Posterior vena cava (tissue), 2 donors: Measurements from ENCODE around the gene PLEKHA8. TPM values are rescaled to one million over a fixed set of nuclear protein-coding genes. Genes with fewer than 3 reads are reported as not detected.

ENCODE experiments used
- DNase-seq: peaks from one replicate; pipeline ENCODE4 v3.0.0-alpha.2; 2020; ENCODE audit warnings: low spot score
- intact Hi-C, 2 donors: fragments of 100-400 bp; cut with DNase I; formaldehyde crosslinking; loops; one replicate each; pipeline versions ENCODE4 v1.14.1 to v1.14.2; 2022 to 2023
- total RNA-seq, 2 donors: library from RNA; stranded (reverse); fragmentation: NEBNext Ultra II Directional; extraction: Animal tissue kit (Norgen Biotek cat#: 25700); gene quantifications; one replicate each; pipeline ENCODE4 v1.2.1, GENCODE V29; 2021
- donor health status: DM: yes; HTN: yes; CAD: no.
- donor health status: DM: yes; HTN: yes; CAD: no.

The PLEKHA8 gene
- total RNA-seq, 2 donors from 2014 or later: 11.1 to 13.0 TPM

- intact Hi-C loops: no loop called here
- no peak for DNase-seq
Measured at GRCh38 chr7:30136117-30136731, 108.0 kb downstream of the PLEKHA8 start.

GRCh38 chr7:30136743-30137485 lies 108.7 kb downstream of the PLEKHA8 start:
- DNase-seq: no peak
- intact Hi-C loops: no loop called here

- intact Hi-C loops: no loop called here
- DNase-seq: no peak
Measured at GRCh38 chr7:30139836-30140384, 111.7 kb downstream of the PLEKHA8 start.

- intact Hi-C loops: no loop called here
- DNase-seq: no peak
Measured at GRCh38 chr7:30140456-30140855, 112.2 kb downstream of the PLEKHA8 start.

- peak; percentile 87 for DNase-seq
- intact Hi-C loops: no loop called here
Measured at GRCh38 chr7:30142710-30143109, 114.5 kb downstream of the PLEKHA8 start.

GRCh38 chr7:30143748-30144251 lies 115.6 kb downstream of the PLEKHA8 start:
- no peak for DNase-seq
- intact Hi-C loops: no loop called here

- intact Hi-C loops: no loop called here
- no peak for DNase-seq
Measured at GRCh38 chr7:30144657-30145306, 116.6 kb downstream of the PLEKHA8 start.

GRCh38 chr7:30145426-30145970 lies 117.3 kb downstream of the PLEKHA8 start:
- no peak for DNase-seq
- intact Hi-C loops: no loop called here

- intact Hi-C loops: no loop called here
- no peak for DNase-seq
Measured at GRCh38 chr7:30146127-30146612, 118.0 kb downstream of the PLEKHA8 start.

GRCh38 chr7:30147223-30147622 lies 119.0 kb downstream of the PLEKHA8 start:
- intact Hi-C loops: no loop called here
- DNase-seq: no peak

- no peak for DNase-seq
- intact Hi-C loops: no loop called here
Measured at GRCh38 chr7:30147785-30148184, 119.6 kb downstream of the PLEKHA8 start.

GRCh38 chr7:30148426-30148825 lies 120.2 kb downstream of the PLEKHA8 start:
- DNase-seq: no peak

GRCh38 chr7:30148951-30149459 lies 120.8 kb downstream of the PLEKHA8 start:
- intact Hi-C loops: no loop called here

More at GRCh38 chr7:30148426-30148825, 120.2 kb downstream of the PLEKHA8 start:
- intact Hi-C loops: no loop called here

GRCh38 chr7:30149640-30150272 lies 121.5 kb downstream of the PLEKHA8 start:
- DNase-seq: no peak
- intact Hi-C loops: no loop called here

More at GRCh38 chr7:30148951-30149459, 120.8 kb downstream of the PLEKHA8 start:
- no peak for DNase-seq

- intact Hi-C loops: no loop called here
- DNase-seq: no peak
Measured at GRCh38 chr7:30150711-30151110, 122.5 kb downstream of the PLEKHA8 start.

- no peak for DNase-seq
- intact Hi-C loops: no loop called here
Measured at GRCh38 chr7:30154111-30154587, 125.9 kb downstream of the PLEKHA8 start.

GRCh38 chr7:30155481-30155880 lies 127.3 kb downstream of the PLEKHA8 start:
- no peak for DNase-seq
- intact Hi-C loops: no loop called here

GRCh38 chr7:30157204-30157603 lies 129.0 kb downstream of the PLEKHA8 start:
- intact Hi-C loops: no loop called here
- no peak for DNase-seq

- intact Hi-C loops: no loop called here
- no peak for DNase-seq
Measured at GRCh38 chr7:30159163-30159562, 131.0 kb downstream of the PLEKHA8 start.
